ENCODE results near the gene PAPPA. TPM values are rescaled to one million over a fixed set of nuclear protein-coding genes. Genes with fewer than 3 reads are reported as not detected.

Gene PAPPA
- total RNA-seq, 1 donor from 2014 or later: 2.9 TPM

- H3K36me3 Mint-ChIP-seq: peaks cover 6% of the 10 kb centered on the region
- peaks cover 7% of the 10 kb centered on the region for H3K4me1 Mint-ChIP-seq
- DNase-seq (ENCODE audit: low spot score in 2 of 2, unreplicated experiment in 2 of 2): no peak
- H3K27ac Mint-ChIP-seq: no peak overlapping the region
- peaks cover 4% of the 10 kb centered on the region for H3K9me3 Mint-ChIP-seq
- TF ChIP-seq, protein P1, sequence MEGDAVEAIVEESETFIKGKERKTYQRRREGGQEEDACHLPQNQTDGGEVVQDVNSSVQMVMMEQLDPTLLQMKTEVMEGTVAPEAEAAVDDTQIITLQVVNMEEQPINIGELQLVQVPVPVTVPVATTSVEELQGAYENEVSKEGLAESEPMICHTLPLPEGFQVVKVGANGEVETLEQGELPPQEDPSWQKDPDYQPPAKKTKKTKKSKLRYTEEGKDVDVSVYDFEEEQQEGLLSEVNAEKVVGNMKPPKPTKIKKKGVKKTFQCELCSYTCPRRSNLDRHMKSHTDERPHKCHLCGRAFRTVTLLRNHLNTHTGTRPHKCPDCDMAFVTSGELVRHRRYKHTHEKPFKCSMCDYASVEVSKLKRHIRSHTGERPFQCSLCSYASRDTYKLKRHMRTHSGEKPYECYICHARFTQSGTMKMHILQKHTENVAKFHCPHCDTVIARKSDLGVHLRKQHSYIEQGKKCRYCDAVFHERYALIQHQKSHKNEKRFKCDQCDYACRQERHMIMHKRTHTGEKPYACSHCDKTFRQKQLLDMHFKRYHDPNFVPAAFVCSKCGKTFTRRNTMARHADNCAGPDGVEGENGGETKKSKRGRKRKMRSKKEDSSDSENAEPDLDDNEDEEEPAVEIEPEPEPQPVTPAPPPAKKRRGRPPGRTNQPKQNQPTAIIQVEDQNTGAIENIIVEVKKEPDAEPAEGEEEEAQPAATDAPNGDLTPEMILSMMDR (IDR thresholded peaks at IDR 0.05; ENCODE audit: unreplicated experiment): no peak
- no peaks in the 10 kb centered on the region for H3K27me3 Mint-ChIP-seq (ENCODE audit: low read depth)
- no peak overlapping the region for H3K4me3 Mint-ChIP-seq
These were observed 280.7 kb downstream of the PAPPA start for GRCh38 chr9:116434314-116434713.

DNA sequence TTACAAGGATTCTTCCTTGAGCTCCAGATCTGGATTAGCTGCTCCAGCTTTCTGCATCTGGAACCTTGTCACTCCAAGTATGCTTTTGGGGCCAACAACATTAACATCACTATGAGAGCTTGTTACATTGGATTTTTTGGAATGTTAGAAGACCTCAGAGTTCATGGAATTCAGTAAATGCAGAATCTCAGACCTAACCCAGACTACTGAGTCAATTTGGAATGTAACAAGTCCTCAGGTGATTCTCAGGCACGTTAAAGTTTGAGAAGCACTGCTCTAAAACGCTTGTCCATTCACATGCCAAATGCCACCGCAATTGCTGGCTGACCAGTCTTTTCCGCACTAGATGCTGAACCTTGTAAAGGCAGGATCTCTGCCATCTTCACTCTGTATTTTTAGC lies 282.1 kb downstream of the PAPPA start:
- peaks cover 3% of the 10 kb centered on the region for H3K4me1 Mint-ChIP-seq

GRCh38 chr9:116436121-116436520 lies 282.5 kb downstream of the PAPPA start:
- Mint-ChIP-seq H3K27ac (no peak overlapping the region), H3K27me3 (ENCODE audit: low read depth) (no peaks in the 10 kb centered on the region), H3K36me3 (peaks cover 12% of the 10 kb centered on the region), H3K4me3 (no peak overlapping the region), H3K4me1 (peaks cover 2% of the 10 kb centered on the region), H3K9me3 (peaks cover 4% of the 10 kb centered on the region)
- TF ChIP-seq, protein P1 (IDR thresholded peaks at IDR 0.05; ENCODE audit: unreplicated experiment): no peak
- DNase-seq (ENCODE audit: low spot score in 2 of 2, unreplicated experiment in 2 of 2): no peak

More for the DNA sequence above, 282.1 kb downstream of the PAPPA start:
- DNase-seq (ENCODE audit: low spot score in 2 of 2, unreplicated experiment in 2 of 2): no peak
- Mint-ChIP-seq H3K27ac (no peak overlapping the region), H3K9me3 (peaks cover 4% of the 10 kb centered on the region), H3K4me3 (no peak overlapping the region), H3K27me3 (ENCODE audit: low read depth) (no peaks in the 10 kb centered on the region), H3K36me3 (peaks cover 12% of the 10 kb centered on the region)
- TF ChIP-seq, protein P1 (IDR thresholded peaks at IDR 0.05; ENCODE audit: unreplicated experiment): no peak

DNA sequence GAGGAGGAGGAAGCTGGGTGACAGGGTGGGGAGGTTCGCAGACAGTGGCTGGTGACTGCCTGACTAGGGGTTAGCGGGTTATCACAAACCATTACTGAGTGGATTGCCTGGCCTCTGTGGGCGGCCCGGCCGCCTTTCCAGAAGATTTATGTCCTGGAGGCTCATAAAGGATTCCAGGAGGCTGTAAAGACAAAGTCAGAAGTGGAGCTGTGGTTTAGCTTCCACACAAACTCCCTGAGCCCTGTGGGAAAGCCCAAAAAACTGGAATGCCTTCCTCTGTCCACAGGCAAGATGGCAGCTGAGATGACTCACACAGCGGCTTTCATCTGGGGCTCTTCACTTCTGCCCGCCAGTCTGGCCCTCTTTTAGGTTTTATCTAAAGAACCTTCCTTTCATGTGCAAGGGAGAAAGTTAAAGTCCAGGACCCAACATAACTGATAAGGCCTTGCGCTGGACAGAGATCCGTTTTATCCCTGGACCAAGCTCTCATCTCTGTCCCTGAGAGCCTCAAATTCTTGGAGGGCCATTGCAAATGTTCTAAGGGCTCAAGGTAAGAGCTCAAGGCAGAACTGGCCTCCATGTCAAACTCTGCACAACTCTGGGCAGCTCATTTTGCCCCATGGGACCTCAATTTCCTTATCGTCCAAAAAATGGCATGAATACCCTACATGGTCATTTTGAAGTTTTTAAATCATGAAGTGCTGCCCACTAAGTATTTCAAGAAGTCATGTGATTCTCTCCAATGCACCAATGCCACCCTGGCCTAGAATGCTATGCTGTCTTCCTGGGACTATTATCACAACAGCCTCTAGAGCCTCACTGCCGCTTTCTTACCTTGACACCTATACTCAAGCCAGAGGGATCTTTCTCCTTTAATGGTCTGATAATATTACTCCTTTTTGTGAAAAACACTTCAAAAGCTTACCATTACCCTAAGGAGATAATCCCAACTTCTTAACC lies 284.1 kb downstream of the PAPPA start:
- TF ChIP-seq, protein P1 (IDR thresholded peaks at IDR 0.05; ENCODE audit: unreplicated experiment): no peak
- Mint-ChIP-seq H3K4me3 (no peak overlapping the region), H3K9me3 (peaks cover 4% of the 10 kb centered on the region), H3K27ac (no peak overlapping the region), H3K36me3 (peaks cover 12% of the 10 kb centered on the region), H3K4me1 (peaks cover 2% of the 10 kb centered on the region), H3K27me3 (ENCODE audit: low read depth) (no peaks in the 10 kb centered on the region)
- no peak for DNase-seq (ENCODE audit: low spot score in 2 of 2, unreplicated experiment in 2 of 2)

DNA sequence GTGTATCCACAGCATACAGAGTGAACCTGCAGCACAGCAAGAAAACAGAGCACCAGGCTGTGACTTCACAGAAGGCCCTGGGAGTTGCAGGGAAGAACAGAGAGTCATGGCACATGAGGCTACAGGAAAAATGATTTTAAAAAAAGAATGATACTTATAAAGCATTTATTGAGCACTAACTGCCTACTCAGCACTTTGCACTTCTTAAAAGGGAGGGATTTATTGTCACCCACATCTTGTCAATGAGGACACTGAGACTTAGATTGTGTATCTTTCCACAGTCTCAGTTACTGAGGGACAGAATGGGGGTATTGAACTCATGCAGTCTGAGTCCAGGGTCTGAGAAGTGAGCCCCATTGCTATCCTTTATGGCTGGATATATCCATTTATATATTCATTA lies 288.9 kb downstream of the PAPPA start:
- TF ChIP-seq, protein P1 (IDR thresholded peaks at IDR 0.05; ENCODE audit: unreplicated experiment): no peak
- no peak overlapping the region for H3K4me3 Mint-ChIP-seq
- H3K9me3 Mint-ChIP-seq: no peaks in the 10 kb centered on the region
- H3K36me3 Mint-ChIP-seq: peaks cover 8% of the 10 kb centered on the region
- DNase-seq (ENCODE audit: low spot score in 2 of 2, unreplicated experiment in 2 of 2): no peak
- H3K27me3 Mint-ChIP-seq (ENCODE audit: low read depth): no peaks in the 10 kb centered on the region
- peaks cover under 1% of the 10 kb centered on the region for H3K4me1 Mint-ChIP-seq
- H3K27ac Mint-ChIP-seq: no peak overlapping the region

All from mesothelial cell of epicardium (in vitro differentiated cells).